Activated CD4-positive, alpha-beta T cell treated with anti-CD3 and anti-CD28 coated beads for 36 hours (primary cell): ENCODE measurements around the gene RAB5B. TPM values are rescaled to one million over a fixed set of nuclear protein-coding genes. Genes with fewer than 3 reads are reported as not detected.

Source experiments
- ATAC-seq: fragments of 200-7000 bp; cut with Tn5 transposase; one replicate; pipeline ENCODE4 v1.10.0; 2021; ENCODE audit warnings: mild to moderate bottlenecking, moderate library complexity
- CTCF ChIA-PET: fragments of 350-600 bp; sonication (Branson Sonifier 250); formaldehyde crosslinking; loops from one replicate; lab custom pipeline; 2021; ENCODE audit warnings: antibody characterized with exemption; lab: Charles Lee
- POLR2A ChIA-PET: fragments of 350-600 bp; sonication (Branson Sonifier 250); formaldehyde crosslinking; loops from one replicate; lab custom pipeline; 2021; ENCODE audit warnings: antibody characterized with exemption, inconsistent platforms; lab: Charles Lee
- DNase-seq: peaks from one replicate; pipeline ENCODE4 v3.0.0-alpha.2; 2020
- H3K27ac Mint-ChIP-seq: one replicate; pipeline ENCODE4 v1.8.0; 2021; ENCODE audit warnings: mixed read lengths
- H3K27me3 Mint-ChIP-seq: one replicate; pipeline ENCODE4 v1.8.0; 2021; ENCODE audit warnings: mixed read lengths
- H3K36me3 Mint-ChIP-seq: one replicate; pipeline ENCODE4 v1.8.0; 2021; ENCODE audit warnings: low read depth, mixed read lengths
- H3K4me1 Mint-ChIP-seq: one replicate; pipeline ENCODE4 v1.8.0; 2021; ENCODE audit warnings: mixed read lengths
- H3K4me3 Mint-ChIP-seq: one replicate; pipeline ENCODE4 v1.8.0; 2021; ENCODE audit warnings: mild to moderate bottlenecking, moderate library complexity, mixed read lengths
- H3K9me3 Mint-ChIP-seq: one replicate; pipeline ENCODE4 v1.8.0; 2021; ENCODE audit warnings: low read depth, mixed read lengths
- intact Hi-C, 2 experiments: fragments of 100-400 bp; cut with DNase I in 1 of 2; cut with micrococcal nuclease in 1 of 2; formaldehyde crosslinking; loops; one replicate each; pipeline versions ENCODE4 v1.14.2 to v1.15.1; 2022 to 2024; cut with DNase I, micrococcal nuclease
- total RNA-seq, 2 experiments: library from RNA; stranded (reverse); gene quantifications; one replicate each; pipeline ENCODE4 v1.2.3, GENCODE V29; 2021

The RAB5B gene, protein sequence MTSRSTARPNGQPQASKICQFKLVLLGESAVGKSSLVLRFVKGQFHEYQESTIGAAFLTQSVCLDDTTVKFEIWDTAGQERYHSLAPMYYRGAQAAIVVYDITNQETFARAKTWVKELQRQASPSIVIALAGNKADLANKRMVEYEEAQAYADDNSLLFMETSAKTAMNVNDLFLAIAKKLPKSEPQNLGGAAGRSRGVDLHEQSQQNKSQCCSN
- total RNA-seq: 10 to 100 TPM; 33.2 to 35.1 TPM

DNA sequence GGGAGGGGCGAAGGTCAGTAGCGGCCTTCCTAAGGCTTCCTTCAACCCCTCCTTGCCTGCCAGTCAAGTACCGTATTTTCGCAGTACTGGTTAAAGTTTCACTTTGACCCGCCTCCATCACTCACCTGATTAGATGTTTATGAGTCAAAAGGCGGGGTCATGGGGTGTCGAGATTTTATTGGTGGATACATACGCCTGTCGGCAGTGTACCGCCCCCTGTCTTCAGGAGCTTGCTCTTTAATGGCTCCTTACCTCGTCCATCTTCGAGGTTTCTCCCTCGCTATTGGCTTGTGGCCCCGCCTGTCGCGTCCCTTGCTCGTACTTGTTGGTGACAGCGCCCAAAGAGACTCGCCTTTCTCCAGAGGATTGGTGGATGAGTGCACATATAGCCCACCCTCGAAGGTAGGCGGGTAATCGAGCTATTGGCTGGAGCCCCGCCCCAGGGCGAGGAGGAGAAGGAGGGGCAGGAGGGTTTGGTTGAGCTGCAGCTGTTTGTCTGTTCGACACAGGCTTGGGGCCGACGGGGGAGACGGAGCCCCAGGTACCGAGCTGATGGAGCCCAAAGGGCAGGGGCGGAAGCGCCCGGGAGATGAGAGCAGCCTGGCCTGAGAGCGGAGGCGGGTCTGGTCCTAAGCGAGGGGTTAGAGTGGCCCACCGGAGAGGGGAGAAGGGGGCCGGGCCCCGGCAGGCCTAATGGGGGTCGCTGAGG lies at the start of gene RAB5B:
Gene RAB5B, plus strand, starts transcription at position 480 of the 709 bp plus-strand sequence. CDS start 12,883 bp downstream, outside the sequence.
- Mint-ChIP-seq H3K36me3 (peaks cover 18% of the 10 kb centered on the region), H3K27ac (no peak within 1 kb of the TSS), H3K9me3 (no peaks in the 10 kb centered on the region), H3K4me3 (no peak within 1 kb of the TSS), H3K27me3 (no peaks in the 10 kb centered on the region), H3K4me1 (peaks cover 28% of the 10 kb centered on the region)
- ChIA-PET POLR2A (interaction anchor here (0.5 to 2.1 kb wide), 24 partner anchors 9 to 737 kb away, joined by 3 to 15 read pairs (median 5); partner anchors contain the start of genes DNAJC14, ESYT1, GDF11 and ORMDL2), CTCF (interaction anchor here (0.6 to 2.9 kb wide), 25 partner anchors 9 to 249 kb away, joined by 3 to 22 read pairs (median 4); partner anchors contain the start of genes ESYT1, IKZF4, ORMDL2 and SARNP)
- intact Hi-C loops: loop anchor here (1.0 to 5.0 kb wide), 13 partner anchors 34 to 1549 kb away; partner anchors contain the start of genes PA2G4 (in 2 of the 2), RPS26 (in 2 of the 2), BLOC1S1 (in 1 of the 2) and DDIT3 (in 1 of the 2)
- peak; percentile 98 for DNase-seq
- peak; percentile 93 for ATAC-seq

DNA sequence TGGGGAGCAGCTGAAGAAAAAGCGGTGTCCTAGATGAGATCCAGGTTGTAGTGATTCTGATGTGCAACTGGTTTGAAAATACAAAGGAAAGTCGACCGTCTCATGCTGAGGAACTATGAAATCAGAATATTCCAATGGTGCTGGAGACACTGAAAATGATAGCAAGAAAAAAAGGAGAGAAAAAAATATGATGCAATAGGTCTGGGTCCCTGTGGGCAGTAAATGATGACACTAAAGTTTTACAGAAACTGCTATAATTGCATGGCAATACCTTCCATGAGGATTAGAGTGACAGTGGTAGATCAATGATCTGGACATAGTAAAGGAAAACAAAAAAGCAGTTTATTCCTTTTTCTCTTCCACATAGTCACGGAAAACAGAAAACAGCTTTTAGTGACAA lies 48.5 kb upstream of the RAB5B start:
- Mint-ChIP-seq H3K4me1 (peaks cover 53% of the 10 kb centered on the region), H3K9me3 (no peaks in the 10 kb centered on the region)
- intact Hi-C loops: loop anchor here (1.0 to 10.0 kb wide), 6 partner anchors 177 to 1827 kb away; partner anchors contain the start of genes BAZ2A (in 1 of the 2), CDK4 (in 1 of the 2), NABP2 (in 1 of the 2) and PA2G4 (in 1 of the 2)

DNA sequence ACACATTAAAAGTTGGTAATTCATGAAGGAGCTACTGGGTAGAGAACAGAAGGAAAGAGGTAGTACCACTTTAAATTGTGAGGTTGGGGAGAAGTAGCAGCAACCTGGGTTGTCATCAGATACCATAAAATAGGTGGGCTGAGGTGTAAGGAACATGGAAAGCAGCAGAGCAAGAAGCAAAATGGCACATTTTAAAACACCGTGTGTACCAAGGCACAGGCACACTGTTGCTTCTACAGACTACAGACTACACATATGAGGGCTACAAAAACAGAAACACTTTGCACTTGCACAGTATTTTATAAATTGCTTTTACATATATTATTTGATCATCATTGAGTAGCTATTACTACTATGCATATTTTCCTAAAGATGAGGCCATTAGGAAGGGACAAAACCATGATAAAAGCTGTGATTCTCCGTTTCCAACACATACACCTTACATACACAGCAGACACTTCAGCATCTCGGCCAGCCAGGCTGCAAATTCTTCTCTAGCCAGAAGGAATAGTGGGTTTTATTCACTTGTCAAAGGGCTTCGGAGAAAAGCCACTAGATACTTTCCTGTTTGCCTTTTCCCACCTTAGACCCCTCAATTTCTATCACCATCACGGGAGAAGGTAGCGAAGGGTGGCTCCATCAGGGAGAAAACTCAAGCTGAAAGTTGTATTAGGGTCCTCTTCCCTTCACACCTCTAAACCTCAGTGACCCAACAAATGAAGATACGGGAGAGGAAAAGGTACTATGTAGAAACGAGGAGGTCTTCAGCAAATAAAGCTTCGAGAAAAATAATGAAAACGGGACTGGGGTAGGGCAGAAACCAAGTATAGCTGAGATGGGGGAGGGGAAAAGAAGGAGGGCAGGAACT lies 47.8 kb upstream of the RAB5B start:
- intact Hi-C loops: loop anchor here (1.0 to 10.0 kb wide), 11 partner anchors 15 to 1826 kb away; partner anchors contain the start of genes BAZ2A (in 1 of the 2), CDK4 (in 1 of the 2), DNAJC14 (in 1 of the 2) and MYL6B (in 1 of the 2)
- peak overlapping the region; percentile 95 for H3K27ac Mint-ChIP-seq
- no peaks in the 10 kb centered on the region for H3K9me3 Mint-ChIP-seq
- ATAC-seq: no peak
- POLR2A ChIA-PET: interaction anchor here (0.7 to 2.4 kb wide), 4 partner anchors 96 to 187 kb away, joined by 3 to 12 read pairs (median 5); partner anchors contain the start of genes DNAJC14, ORMDL2 and SARNP
- peaks cover 53% of the 10 kb centered on the region for H3K4me1 Mint-ChIP-seq
- H3K27me3 Mint-ChIP-seq: no peaks in the 10 kb centered on the region
- H3K4me3 Mint-ChIP-seq: peak overlapping the region; percentile 100
- CTCF ChIA-PET: interaction anchor here (0.5 to 4.9 kb wide), 24 partner anchors 10 to 203 kb away, joined by 3 to 32 read pairs (median 4); partner anchors contain the start of genes DNAJC14, ESYT1, ORMDL2 and RAB5B
- H3K36me3 Mint-ChIP-seq: peaks cover 42% of the 10 kb centered on the region
- peak; percentile 40 for DNase-seq

More for the DNA sequence above, 48.5 kb upstream of the RAB5B start:
- no peak for ATAC-seq
- POLR2A ChIA-PET: interaction anchor here (0.7 to 2.4 kb wide), 3 partner anchors 10 to 171 kb away, joined by 3 to 12 read pairs (median 5); partner anchors contain the start of gene DNAJC14
- Mint-ChIP-seq H3K36me3 (peaks cover 42% of the 10 kb centered on the region), H3K4me3 (peak overlapping the region; percentile 100), H3K27me3 (no peaks in the 10 kb centered on the region), H3K27ac (peak overlapping the region; percentile 95)
- no peak for DNase-seq
- CTCF ChIA-PET: interaction anchor here (0.8 to 4.9 kb wide), 15 partner anchors 8 to 200 kb away, joined by 3 to 32 read pairs (median 5); partner anchors contain the start of gene DNAJC14

DNA sequence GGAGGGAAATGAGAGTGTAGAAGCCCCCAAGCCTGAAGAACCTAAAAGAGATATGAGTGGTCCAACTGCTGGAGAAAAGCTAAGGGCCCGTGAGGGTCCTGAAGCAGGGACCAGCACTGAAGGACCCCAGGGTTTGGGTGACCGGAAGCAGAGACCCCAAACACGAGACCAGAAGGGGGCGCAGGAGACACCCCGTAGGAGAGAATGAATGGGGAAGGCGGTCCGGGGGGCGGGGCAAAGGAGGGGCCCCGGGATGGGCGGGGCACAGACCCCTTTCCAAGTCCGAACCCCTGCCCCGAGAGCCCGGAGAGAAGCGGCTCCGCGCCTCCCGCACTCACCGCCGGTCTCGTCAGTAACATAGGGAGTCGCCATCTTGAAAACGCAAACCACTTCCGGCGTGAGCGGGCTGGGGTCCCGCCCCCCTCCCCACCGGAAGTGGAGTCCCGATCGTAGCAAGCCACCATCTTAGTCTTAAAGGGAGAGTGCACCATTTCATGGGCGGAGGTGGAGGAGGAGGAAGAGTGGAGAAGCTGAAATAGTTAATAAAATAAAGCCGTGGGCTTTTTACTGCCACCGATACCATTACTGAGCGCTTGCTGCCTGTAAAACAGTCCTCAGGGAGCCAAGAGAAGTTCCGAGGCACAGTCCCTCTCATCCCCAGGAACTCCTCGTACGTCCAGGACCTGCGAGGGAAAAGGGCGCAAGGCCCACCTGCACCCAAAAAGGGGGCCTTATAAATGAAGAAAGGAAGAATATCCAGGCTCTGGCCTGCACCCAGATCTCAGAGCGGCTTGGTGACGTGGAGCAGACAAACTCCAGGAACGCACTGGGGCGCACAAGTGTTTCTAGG lies 46.9 kb upstream of the RAB5B start:
- H3K36me3 Mint-ChIP-seq: peaks cover 46% of the 10 kb centered on the region
- intact Hi-C loops: loop anchor here (1.0 to 10.0 kb wide), 16 partner anchors 14 to 1825 kb away; partner anchors contain the start of genes DNAJC14 (in 2 of the 2), PA2G4 (in 2 of the 2), BAZ2A (in 1 of the 2) and CD63 (in 1 of the 2)
- H3K27me3 Mint-ChIP-seq: no peaks in the 10 kb centered on the region
- H3K4me1 Mint-ChIP-seq: peaks cover 48% of the 10 kb centered on the region
- H3K27ac Mint-ChIP-seq: peak overlapping the region; percentile 95
- H3K9me3 Mint-ChIP-seq: no peaks in the 10 kb centered on the region
- POLR2A ChIA-PET: interaction anchor here (0.9 to 2.4 kb wide), 2 partner anchors 97 to 109 kb away, joined by 7 to 12 read pairs; partner anchors contain the start of genes DNAJC14, ORMDL2 and SARNP
- DNase-seq (peak; percentile 97), ATAC-seq (peak; percentile 40)
- CTCF ChIA-PET: interaction anchor here (0.6 to 4.9 kb wide), 23 partner anchors 9 to 204 kb away, joined by 3 to 32 read pairs (median 4); partner anchors contain the start of genes DNAJC14, ESYT1, ORMDL2 and RAB5B
- peak overlapping the region; percentile 100 for H3K4me3 Mint-ChIP-seq

DNA sequence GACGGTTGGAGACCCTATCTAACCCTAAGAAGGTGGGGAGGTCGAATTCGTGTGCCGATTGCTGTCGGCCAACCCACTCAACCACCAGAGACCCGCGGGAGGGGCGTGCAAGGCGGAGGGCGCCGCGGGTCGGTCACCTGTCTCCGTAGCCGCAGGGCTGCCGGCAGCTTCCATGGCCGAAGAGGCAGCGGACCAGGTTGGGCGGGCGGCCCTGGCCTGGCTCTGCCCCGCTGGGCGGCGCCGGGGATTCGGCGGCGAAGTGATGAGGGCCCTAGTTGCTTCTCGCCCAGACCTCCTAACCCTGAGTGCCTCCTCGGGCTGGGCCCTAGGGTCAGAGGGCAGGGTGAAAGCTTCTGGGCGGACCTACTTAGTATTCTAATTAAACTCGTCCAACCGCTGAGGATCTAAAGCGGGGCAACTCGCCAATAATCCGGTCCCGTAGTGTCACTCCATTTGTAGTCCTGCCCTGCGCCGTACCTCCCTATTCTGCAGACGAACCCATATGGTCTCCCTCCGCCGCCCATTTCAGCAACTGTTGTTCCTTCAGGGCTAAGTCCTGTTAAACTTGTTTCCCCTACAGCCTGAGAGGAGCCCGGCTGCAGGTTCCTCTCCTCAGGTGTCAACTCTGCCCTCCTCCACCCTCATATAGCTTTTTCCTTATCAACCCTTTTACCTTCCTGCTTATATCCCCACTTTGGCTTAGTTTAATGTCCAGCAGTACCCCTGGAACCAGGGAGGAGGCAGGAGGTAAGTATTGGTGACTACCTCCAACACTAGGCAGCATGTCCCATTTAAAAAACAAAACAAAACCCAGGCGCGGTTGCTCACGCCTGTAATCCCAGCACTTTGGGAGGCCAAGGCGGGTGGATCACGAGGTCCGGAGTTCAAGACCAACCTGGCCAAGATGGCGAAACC lies 46.0 kb upstream of the RAB5B start, which contains the start of gene PYM1:
Gene PYM1, minus strand, starts transcription at position 307 of the 915 bp plus-strand sequence. Its CDS starts 133 bp downstream, at position 174.
- CTCF ChIA-PET: interaction anchor here (0.7 to 4.9 kb wide), 9 partner anchors 8 to 211 kb away, joined by 3 to 32 read pairs (median 4); partner anchors contain the start of genes ORMDL2 and SARNP
- Mint-ChIP-seq H3K4me1 (peaks cover 43% of the 10 kb centered on the region), H3K4me3 (peak within 1 kb of the TSS; percentile 100), H3K9me3 (no peaks in the 10 kb centered on the region), H3K27me3 (no peaks in the 10 kb centered on the region), H3K36me3 (peaks cover 47% of the 10 kb centered on the region), H3K27ac (peak within 1 kb of the TSS; percentile 99)
- ATAC-seq: peak; percentile 13
- POLR2A ChIA-PET: interaction anchor here (0.6 to 0.9 kb wide), 3 partner anchors 46 to 103 kb away, joined by 3 to 4 read pairs (median 3); partner anchors contain the start of gene RAB5B
- intact Hi-C loops: loop anchor here (1.0 to 10.0 kb wide), 19 partner anchors 13 to 1824 kb away; partner anchors contain the start of genes PA2G4 (in 2 of the 2), BAZ2A (in 1 of the 2), CBX5 (in 1 of the 2) and CD63 (in 1 of the 2)
- peak; percentile 84 for DNase-seq

DNA sequence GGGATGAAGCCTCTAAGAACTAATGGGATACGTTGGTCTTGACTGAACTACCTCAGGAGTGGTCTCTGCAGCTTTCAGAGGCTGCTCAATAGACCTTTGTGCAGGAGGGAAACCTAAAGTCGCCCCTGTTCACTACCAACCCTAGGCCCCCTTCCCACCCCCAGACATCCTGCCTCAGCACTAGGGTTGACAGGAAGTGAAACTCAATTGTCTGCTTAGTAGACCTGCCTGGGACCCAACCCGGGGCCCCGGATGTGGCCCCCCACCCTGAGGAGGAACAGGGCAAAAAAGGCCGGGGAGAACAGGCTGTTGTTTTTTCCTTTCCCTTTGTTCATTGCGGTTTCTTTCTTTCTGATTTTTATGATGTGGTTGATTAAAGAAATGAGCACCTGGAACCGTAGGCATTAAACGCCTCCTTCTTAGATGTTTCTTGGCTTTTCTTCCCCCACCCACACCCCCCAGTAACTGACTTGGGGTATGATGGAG lies 44.5 kb upstream of the RAB5B start:
- peaks cover 51% of the 10 kb centered on the region for H3K36me3 Mint-ChIP-seq
- ATAC-seq: peak; percentile 49

DNA sequence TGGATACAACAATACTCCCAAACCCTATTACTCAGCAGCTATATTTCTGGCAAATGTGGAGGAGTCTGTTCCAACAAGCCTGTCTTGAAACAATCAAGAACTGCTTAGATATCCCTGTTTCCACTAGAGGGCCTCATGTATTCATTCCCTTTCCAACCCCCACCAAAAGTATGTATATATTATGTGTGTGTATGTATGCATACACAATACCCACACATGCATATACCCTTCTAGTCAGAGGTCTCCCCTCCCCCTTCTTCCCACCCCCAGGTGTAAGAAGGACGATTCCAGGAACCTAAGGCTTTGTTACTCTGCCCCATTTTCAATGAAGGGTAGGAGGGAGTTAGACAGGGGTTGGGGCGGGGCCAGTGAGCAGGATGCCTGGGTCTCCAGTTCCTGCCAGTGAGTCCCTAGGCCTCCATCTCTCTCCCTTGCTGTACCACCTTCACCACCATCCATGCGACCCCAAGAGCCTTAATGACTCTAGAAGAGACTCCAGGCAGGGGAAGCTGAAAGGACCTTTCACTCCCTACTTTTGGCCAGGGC lies 43.0 kb upstream of the RAB5B start, which contains the start of gene DGKA:
Gene DGKA, plus strand, starts transcription at position 392 of the 546 bp plus-strand sequence. CDS start 5,342 bp downstream, outside the sequence.
- ChIA-PET CTCF (interaction anchor here (0.9 to 2.1 kb wide), 8 partner anchors 9 to 192 kb away, joined by 3 to 16 read pairs (median 4); partner anchors contain the start of genes ORMDL2, RAB5B and SARNP), POLR2A (interaction anchor here (1.2 to 1.3 kb wide), 2 partner anchors 43 to 101 kb away, joined by 4 to 6 read pairs; partner anchors contain the start of genes DNAJC14 and RAB5B)
- peaks cover 54% of the 10 kb centered on the region for H3K36me3 Mint-ChIP-seq
- peaks cover 51% of the 10 kb centered on the region for H3K4me1 Mint-ChIP-seq
- peak; percentile 93 for DNase-seq
- ATAC-seq: peak; percentile 49
- peak within 1 kb of the TSS; percentile 99 for H3K27ac Mint-ChIP-seq
- peak within 1 kb of the TSS; percentile 100 for H3K4me3 Mint-ChIP-seq
- H3K27me3 Mint-ChIP-seq: no peaks in the 10 kb centered on the region
- intact Hi-C loops: loop anchor here (1.0 to 10.0 kb wide), 5 partner anchors 9 to 1154 kb away; partner anchors contain the start of genes NAB2 (in 1 of the 2), RPS26 (in 1 of the 2) and SPRYD4 (in 1 of the 2)
- H3K9me3 Mint-ChIP-seq: no peaks in the 10 kb centered on the region

More for the DNA sequence above, 44.5 kb upstream of the RAB5B start:
- intact Hi-C loops: loop anchor here (1.0 to 10.0 kb wide), 10 partner anchors 44 to 1823 kb away; partner anchors contain the start of genes BAZ2A (in 1 of the 2), CBX5 (in 1 of the 2), CDK4 (in 1 of the 2) and DDIT3 (in 1 of the 2)
- Mint-ChIP-seq H3K4me3 (peak overlapping the region; percentile 100), H3K27me3 (no peaks in the 10 kb centered on the region), H3K27ac (peak overlapping the region; percentile 99), H3K4me1 (peaks cover 49% of the 10 kb centered on the region), H3K9me3 (no peaks in the 10 kb centered on the region)
- ChIA-PET CTCF (interaction anchor here (1.0 to 2.0 kb wide), 3 partner anchors 27 to 191 kb away, joined by 3 to 16 read pairs (median 4); partner anchors contain the start of gene DNAJC14), POLR2A (interaction anchor here (0.8 to 1.3 kb wide), 4 partner anchors 44 to 189 kb away, joined by 3 to 11 read pairs (median 4); partner anchors contain the start of genes DNAJC14, RAB5B and ZC3H10)
- peak; percentile 92 for DNase-seq
